HepG2 (cell line): Measurements from ENCODE around the gene MVK. TPM values are rescaled to one million over a fixed set of nuclear protein-coding genes. Genes with fewer than 3 reads are reported as not detected.

ENCODE experiments used
- ARNTL ChIP-seq: sonication (generic); formaldehyde crosslinking; IDR thresholded peaks from 2 replicates; pipeline ENCODE4 v1.4.0; 2020; ENCODE audit warnings: mild to moderate bottlenecking, missing genetic modification reagents
- NR2F2 ChIP-seq: IDR thresholded peaks from 2 replicates; pipeline ENCODE4 v1.6.1; 2012; ENCODE audit warnings: low read depth, inconsistent platforms, borderline replicate concordance
- PCBP1 ChIP-seq: fragments of 200-400 bp; formaldehyde crosslinking; IDR thresholded peaks from 2 replicates; pipeline ENCODE4 v1.6.1; 2017; ENCODE audit warnings: mild to moderate bottlenecking, low read depth, low read length, borderline replicate concordance
- ZBTB20 ChIP-seq: sonication (generic); formaldehyde crosslinking; IDR thresholded peaks from 2 replicates; pipeline ENCODE4 v1.8.1; 2023; ENCODE audit warnings: missing genetic modification reagents, low read depth, mild to moderate bottlenecking, borderline replicate concordance
- ZNF230 ChIP-seq: sonication (generic); formaldehyde crosslinking; IDR thresholded peaks from 2 replicates; pipeline ENCODE4 v1.4.0; 2020; ENCODE audit warnings: mild to moderate bottlenecking, missing genetic modification reagents
- ZNF33A ChIP-seq: sonication (generic); formaldehyde crosslinking; IDR thresholded peaks from 2 replicates; pipeline ENCODE4 v1.5.1; 2020; ENCODE audit warnings: missing genetic modification reagents, mild to moderate bottlenecking, moderate library complexity, borderline replicate concordance
- ZNF510 ChIP-seq: sonication (generic); formaldehyde crosslinking; IDR thresholded peaks from 2 replicates; pipeline ENCODE4 v1.4.0; 2020; ENCODE audit warnings: low read depth, mild to moderate bottlenecking, missing genetic modification reagents
- ZNF720 ChIP-seq: sonication (generic); formaldehyde crosslinking; IDR thresholded peaks from 2 replicates; pipeline ENCODE4 v1.4.0; 2020; ENCODE audit warnings: missing genetic modification reagents
- ZNF746 ChIP-seq: sonication (generic); formaldehyde crosslinking; IDR thresholded peaks from 2 replicates; pipeline ENCODE4 v1.8.0; 2022; ENCODE audit warnings: mild to moderate bottlenecking, missing genetic modification reagents
- ZNF816 ChIP-seq: sonication (generic); formaldehyde crosslinking; IDR thresholded peaks from 2 replicates; pipeline ENCODE4 v1.8.0; 2022; ENCODE audit warnings: missing genetic modification reagents, mild to moderate bottlenecking, borderline replicate concordance
- polyA plus RNA-seq, 8 experiments: library from polyadenylated mRNA; depleted of rRNA in 3 of 8; stranded (reverse) in 7 of 8; unstranded in 1 of 8; fragments of >200 nt; fragmentation: Illumina TruSeq in 4 of 8; extraction: Trizol in 4 of 8; gene quantifications; 2 replicates each; pipeline versions ENCODE4 v1.2.1 to v1.2.3, GENCODE V29; 2011 to 2016; ENCODE audit warnings: low read depth in 4 of 8, missing spikeins in 1 of 8, mixed read lengths in 1 of 8; ENCODE audit not compliant: insufficient read depth in 1 of 8
- total RNA-seq, 5 experiments: library from RNA; depleted of rRNA; stranded (reverse); fragments of >200 nt; fragmentation: Illumina TruSeq; extraction: Trizol; gene quantifications; 2 replicates each; pipeline ENCODE4 v1.2.3, GENCODE V29; 2016; ENCODE audit warnings: low read depth in 1 of 5
- TF ChIP-seq, protein P1 (sequence below): sonication (generic); formaldehyde crosslinking; conservative IDR thresholded peaks from 2 replicates; pipeline ENCODE4 v1.4.0; 2020; ENCODE audit warnings: mild to moderate bottlenecking, missing genetic modification reagents, moderate library complexity
- TF ChIP-seq, protein P2 (sequence below): sonication (generic); formaldehyde crosslinking; IDR thresholded peaks from 2 replicates; pipeline ENCODE4 v1.8.1; 2022; ENCODE audit warnings: low read depth, mild to moderate bottlenecking, missing genetic modification reagents
- TF ChIP-seq, protein P3 (sequence below): sonication (generic); formaldehyde crosslinking; conservative IDR thresholded peaks from 2 replicates; pipeline ENCODE4 v1.8.0; 2022; ENCODE audit warnings: mild to moderate bottlenecking, moderate library complexity, missing genetic modification reagents
- TF ChIP-seq, protein P4 (sequence below): IDR thresholded peaks from 2 replicates; pipeline ENCODE4 v1.6.1; 2012; ENCODE audit warnings: low read depth, low read length, improper control_type of control experiment
- TF ChIP-seq, protein P5 (sequence below): sonication (generic); formaldehyde crosslinking; IDR thresholded peaks from 2 replicates; pipeline ENCODE4 v1.8.1; 2022; ENCODE audit warnings: mild to moderate bottlenecking, missing genetic modification reagents

Gene MVK
- total and polyA plus RNA-seq, 2 of the 13 experiments (the other 11 are each of a cell fraction or from before 2014, with no cell fraction given): 11.6 to 66.9 TPM

DNA sequence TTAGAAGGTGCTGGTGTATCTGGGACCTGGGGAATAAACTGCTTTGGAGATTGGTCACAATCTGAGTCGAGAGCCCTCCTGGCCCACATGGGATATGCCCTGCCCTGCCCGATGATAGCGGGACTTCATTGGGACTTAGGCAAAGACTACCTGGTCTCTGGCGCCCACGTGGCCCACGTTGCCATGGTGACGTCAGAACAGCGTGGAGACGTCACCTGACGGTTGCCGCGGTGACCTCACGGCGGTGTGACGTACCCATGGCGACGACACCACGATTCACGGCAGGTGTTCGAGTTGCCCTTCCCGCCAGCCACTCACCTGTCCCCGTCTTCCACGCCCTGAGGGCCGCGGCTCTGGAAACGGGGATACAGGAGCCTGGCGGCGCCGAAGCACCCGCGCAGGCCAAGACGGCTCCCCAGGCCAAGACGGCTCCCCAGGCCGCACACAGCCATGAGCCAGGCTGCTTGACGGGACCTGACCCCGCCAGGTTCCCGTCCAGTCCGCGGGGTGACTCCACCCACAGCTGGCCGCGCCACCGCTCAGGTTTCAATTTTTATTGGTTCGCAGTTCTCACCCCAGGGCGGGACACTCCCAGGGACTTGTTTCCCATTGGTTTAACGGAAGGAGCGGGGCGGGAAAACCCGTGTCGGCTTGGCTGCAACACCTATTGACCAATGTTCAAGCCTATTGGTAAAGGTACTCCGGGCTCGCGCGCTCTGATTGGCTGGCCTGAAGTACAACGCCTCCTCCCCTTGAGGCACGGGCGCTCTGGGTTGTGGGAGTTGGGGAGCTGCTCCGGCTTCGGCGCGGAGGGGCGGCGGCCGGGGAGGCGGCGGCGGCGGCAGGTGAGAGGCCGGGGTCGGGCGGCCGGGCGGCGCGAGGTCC, at the start of gene MVK, which contains the start of gene MMAB (continued):
- TF ChIP-seq ZNF816 (CRISPR knock-in tag) (peak; percentile 64; the same call in 1 of the 2 replicates), ZNF510 (CRISPR knock-in tag) (peak; percentile 61; the same call in 1 of the 2 replicates), NR2F2 (no peak), ZNF746 (CRISPR knock-in tag) (no peak), ZNF720 (no peak), ZNF33A (no peak), ZNF230 (no peak; the same call in none of the 2 replicates), ZBTB20 (CRISPR knock-in tag) (peak; percentile 85; the same call in 1 of the 2 replicates), ARNTL (CRISPR knock-in tag) (peak; percentile 81), PCBP1 (no peak)
- TF ChIP-seq, protein P1, sequence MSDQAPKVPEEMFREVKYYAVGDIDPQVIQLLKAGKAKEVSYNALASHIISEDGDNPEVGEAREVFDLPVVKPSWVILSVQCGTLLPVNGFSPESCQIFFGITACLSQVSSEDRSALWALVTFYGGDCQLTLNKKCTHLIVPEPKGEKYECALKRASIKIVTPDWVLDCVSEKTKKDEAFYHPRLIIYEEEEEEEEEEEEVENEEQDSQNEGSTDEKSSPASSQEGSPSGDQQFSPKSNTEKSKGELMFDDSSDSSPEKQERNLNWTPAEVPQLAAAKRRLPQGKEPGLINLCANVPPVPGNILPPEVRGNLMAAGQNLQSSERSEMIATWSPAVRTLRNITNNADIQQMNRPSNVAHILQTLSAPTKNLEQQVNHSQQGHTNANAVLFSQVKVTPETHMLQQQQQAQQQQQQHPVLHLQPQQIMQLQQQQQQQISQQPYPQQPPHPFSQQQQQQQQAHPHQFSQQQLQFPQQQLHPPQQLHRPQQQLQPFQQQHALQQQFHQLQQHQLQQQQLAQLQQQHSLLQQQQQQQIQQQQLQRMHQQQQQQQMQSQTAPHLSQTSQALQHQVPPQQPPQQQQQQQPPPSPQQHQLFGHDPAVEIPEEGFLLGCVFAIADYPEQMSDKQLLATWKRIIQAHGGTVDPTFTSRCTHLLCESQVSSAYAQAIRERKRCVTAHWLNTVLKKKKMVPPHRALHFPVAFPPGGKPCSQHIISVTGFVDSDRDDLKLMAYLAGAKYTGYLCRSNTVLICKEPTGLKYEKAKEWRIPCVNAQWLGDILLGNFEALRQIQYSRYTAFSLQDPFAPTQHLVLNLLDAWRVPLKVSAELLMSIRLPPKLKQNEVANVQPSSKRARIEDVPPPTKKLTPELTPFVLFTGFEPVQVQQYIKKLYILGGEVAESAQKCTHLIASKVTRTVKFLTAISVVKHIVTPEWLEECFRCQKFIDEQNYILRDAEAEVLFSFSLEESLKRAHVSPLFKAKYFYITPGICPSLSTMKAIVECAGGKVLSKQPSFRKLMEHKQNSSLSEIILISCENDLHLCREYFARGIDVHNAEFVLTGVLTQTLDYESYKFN (CRISPR knock-in tag): peak; percentile 48; the same call in 1 of the 2 replicates
- TF ChIP-seq, protein P2, sequence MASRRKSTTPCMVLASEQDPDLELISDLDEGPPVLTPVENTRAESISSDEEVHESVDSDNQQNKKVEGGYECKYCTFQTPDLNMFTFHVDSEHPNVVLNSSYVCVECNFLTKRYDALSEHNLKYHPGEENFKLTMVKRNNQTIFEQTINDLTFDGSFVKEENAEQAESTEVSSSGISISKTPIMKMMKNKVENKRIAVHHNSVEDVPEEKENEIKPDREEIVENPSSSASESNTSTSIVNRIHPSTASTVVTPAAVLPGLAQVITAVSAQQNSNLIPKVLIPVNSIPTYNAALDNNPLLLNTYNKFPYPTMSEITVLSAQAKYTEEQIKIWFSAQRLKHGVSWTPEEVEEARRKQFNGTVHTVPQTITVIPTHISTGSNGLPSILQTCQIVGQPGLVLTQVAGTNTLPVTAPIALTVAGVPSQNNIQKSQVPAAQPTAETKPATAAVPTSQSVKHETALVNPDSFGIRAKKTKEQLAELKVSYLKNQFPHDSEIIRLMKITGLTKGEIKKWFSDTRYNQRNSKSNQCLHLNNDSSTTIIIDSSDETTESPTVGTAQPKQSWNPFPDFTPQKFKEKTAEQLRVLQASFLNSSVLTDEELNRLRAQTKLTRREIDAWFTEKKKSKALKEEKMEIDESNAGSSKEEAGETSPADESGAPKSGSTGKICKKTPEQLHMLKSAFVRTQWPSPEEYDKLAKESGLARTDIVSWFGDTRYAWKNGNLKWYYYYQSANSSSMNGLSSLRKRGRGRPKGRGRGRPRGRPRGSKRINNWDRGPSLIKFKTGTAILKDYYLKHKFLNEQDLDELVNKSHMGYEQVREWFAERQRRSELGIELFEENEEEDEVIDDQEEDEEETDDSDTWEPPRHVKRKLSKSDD (CRISPR knock-in tag): peak; percentile 100
- TF ChIP-seq, protein P3, sequence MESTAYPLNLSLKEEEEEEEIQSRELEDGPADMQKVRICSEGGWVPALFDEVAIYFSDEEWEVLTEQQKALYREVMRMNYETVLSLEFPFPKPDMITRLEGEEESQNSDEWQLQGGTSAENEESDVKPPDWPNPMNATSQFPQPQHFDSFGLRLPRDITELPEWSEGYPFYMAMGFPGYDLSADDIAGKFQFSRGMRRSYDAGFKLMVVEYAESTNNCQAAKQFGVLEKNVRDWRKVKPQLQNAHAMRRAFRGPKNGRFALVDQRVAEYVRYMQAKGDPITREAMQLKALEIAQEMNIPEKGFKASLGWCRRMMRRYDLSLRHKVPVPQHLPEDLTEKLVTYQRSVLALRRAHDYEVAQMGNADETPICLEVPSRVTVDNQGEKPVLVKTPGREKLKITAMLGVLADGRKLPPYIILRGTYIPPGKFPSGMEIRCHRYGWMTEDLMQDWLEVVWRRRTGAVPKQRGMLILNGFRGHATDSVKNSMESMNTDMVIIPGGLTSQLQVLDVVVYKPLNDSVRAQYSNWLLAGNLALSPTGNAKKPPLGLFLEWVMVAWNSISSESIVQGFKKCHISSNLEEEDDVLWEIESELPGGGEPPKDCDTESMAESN (CRISPR knock-in tag): peak; percentile 97
- TF ChIP-seq, protein P4, sequence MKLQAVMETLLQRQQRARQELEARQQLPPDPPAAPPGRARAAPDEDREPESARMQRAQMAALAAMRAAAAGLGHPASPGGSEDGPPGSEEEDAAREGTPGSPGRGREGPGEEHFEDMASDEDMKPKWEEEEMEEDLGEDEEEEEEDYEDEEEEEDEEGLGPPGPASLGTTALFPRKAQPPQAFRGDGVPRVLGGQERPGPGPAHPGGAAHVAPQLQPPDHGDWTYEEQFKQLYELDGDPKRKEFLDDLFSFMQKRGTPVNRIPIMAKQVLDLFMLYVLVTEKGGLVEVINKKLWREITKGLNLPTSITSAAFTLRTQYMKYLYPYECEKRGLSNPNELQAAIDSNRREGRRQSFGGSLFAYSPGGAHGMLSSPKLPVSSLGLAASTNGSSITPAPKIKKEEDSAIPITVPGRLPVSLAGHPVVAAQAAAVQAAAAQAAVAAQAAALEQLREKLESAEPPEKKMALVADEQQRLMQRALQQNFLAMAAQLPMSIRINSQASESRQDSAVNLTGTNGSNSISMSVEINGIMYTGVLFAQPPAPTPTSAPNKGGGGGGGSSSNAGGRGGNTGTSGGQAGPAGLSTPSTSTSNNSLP: no peak
- TF ChIP-seq, protein P5, sequence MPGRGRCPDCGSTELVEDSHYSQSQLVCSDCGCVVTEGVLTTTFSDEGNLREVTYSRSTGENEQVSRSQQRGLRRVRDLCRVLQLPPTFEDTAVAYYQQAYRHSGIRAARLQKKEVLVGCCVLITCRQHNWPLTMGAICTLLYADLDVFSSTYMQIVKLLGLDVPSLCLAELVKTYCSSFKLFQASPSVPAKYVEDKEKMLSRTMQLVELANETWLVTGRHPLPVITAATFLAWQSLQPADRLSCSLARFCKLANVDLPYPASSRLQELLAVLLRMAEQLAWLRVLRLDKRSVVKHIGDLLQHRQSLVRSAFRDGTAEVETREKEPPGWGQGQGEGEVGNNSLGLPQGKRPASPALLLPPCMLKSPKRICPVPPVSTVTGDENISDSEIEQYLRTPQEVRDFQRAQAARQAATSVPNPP (CRISPR knock-in tag): 0 out of 2 replicates have a peak, but pooled peaks have one; percentile 88
